Peyer's patch (tissue), 4 donors: ENCODE data around the gene MAPT. TPM values are rescaled to one million over a fixed set of nuclear protein-coding genes. Genes with fewer than 3 reads are reported as not detected.

Experiments used
- DNase-seq, 3 donors: peaks; one replicate each; pipeline ENCODE4 v3.0.0-alpha.2; 2017 to 2019
- H3K27ac ChIP-seq, 4 donors: fragments of 200-600 bp; sonication (generic); one replicate each; pipeline ENCODE4 v1.5.1; 2016 to 2019
- H3K27me3 ChIP-seq, 2 donors: fragments of 200-600 bp; sonication (generic); one replicate each; pipeline ENCODE4 v1.5.1; 2019
- H3K36me3 ChIP-seq, 3 donors: fragments of 200-600 bp; sonication (generic); one replicate each; pipeline ENCODE4 v1.5.1; 2016 to 2019
- H3K4me1 ChIP-seq, 4 donors: fragments of 200-600 bp; sonication (generic); one replicate each; pipeline ENCODE4 v1.5.1; 2016 to 2019
- H3K4me3 ChIP-seq, 4 donors: fragments of 200-600 bp; sonication (generic); 1 replicate in 3 of 4; 2 replicates in 1 of 4; pipeline ENCODE4 v1.5.1; 2016 to 2019; ENCODE audit warnings: mild to moderate bottlenecking in 1 of 4
- H3K9me3 ChIP-seq, 4 donors: fragments of 200-600 bp; sonication (generic); one replicate each; pipeline ENCODE4 v1.5.1; 2016 to 2019; ENCODE audit warnings: mild to moderate bottlenecking in 1 of 4
- POLR2A ChIP-seq, 2 donors: fragments of 450-650 bp; IDR thresholded peaks; one replicate each; pipeline ENCODE4 v1.5.1; 2017; ENCODE audit warnings: antibody characterized with exemption in 2 of 2, mild to moderate bottlenecking in 2 of 2, moderate library complexity in 2 of 2
- total RNA-seq, 4 donors: library from RNA; depleted of rRNA; stranded (reverse); fragments of >200 nt; gene quantifications; one replicate each; pipeline ENCODE4 v1.1.0, GENCODE V29; 2016
- TF ChIP-seq, protein P1 (sequence below), 6 experiments: fragments of 450-650 bp in 4 of 6; fragments of 200-600 bp in 2 of 6; sonication (generic) in 1 of 6; IDR thresholded peaks; one replicate each; pipeline ENCODE4 v1.5.1; 2017 to 2019; ENCODE audit warnings: antibody characterized with exemption in 6 of 6, mild to moderate bottlenecking in 3 of 6, moderate library complexity in 1 of 6

The MAPT gene
- total RNA-seq, 4 donors from 2014 or later, result 0.35 to 1.6 (median 0.94) TPM; not detected in 1

GRCh38 chr17:45964634-45965033 lies 70.3 kb downstream of the MAPT start:
- Histone ChIP-seq H3K36me3 (no peaks in the 10 kb centered on the region), H3K27ac (no peak overlapping the region), H3K27me3 (no peaks in the 10 kb centered on the region), H3K9me3 (no peaks in the 10 kb centered on the region), H3K4me1 (no peaks in the 10 kb centered on the region), H3K4me3 (no peak overlapping the region)
- DNase-seq, result no peak
- TF ChIP-seq, protein P1, sequence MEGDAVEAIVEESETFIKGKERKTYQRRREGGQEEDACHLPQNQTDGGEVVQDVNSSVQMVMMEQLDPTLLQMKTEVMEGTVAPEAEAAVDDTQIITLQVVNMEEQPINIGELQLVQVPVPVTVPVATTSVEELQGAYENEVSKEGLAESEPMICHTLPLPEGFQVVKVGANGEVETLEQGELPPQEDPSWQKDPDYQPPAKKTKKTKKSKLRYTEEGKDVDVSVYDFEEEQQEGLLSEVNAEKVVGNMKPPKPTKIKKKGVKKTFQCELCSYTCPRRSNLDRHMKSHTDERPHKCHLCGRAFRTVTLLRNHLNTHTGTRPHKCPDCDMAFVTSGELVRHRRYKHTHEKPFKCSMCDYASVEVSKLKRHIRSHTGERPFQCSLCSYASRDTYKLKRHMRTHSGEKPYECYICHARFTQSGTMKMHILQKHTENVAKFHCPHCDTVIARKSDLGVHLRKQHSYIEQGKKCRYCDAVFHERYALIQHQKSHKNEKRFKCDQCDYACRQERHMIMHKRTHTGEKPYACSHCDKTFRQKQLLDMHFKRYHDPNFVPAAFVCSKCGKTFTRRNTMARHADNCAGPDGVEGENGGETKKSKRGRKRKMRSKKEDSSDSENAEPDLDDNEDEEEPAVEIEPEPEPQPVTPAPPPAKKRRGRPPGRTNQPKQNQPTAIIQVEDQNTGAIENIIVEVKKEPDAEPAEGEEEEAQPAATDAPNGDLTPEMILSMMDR (IDR thresholded peaks at IDR 0.05), result no peak
- TF ChIP-seq POLR2A (IDR thresholded peaks at IDR 0.05), result no peak

DNA sequence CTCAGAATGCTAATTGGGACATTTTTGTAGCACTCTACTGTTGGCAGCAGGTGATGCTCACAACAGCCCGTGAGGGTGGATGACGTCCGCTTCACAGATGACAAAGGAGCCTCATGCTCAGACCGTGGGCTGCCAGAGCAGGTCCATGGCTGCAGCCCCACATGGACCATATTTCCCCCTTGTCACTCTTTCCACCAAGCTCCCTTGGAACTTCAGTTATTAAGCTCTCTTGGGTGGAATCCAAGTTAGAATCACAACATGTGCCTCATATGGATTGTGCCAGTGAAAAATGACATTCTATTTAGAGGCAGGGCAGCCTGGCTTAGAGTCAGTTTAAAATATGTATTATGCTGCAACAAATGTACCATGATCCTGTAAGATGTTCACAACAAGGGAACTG lies 71.5 kb downstream of the MAPT start:
- no peak for DNase-seq
- Histone ChIP-seq H3K4me1 (no peaks in the 10 kb centered on the region), H3K36me3 (no peaks in the 10 kb centered on the region), H3K4me3 (no peak overlapping the region), H3K27me3 (no peaks in the 10 kb centered on the region), H3K9me3 (no peaks in the 10 kb centered on the region), H3K27ac (no peak overlapping the region)
- TF ChIP-seq, protein P1 (IDR thresholded peaks at IDR 0.05), result no peak
- TF ChIP-seq POLR2A (IDR thresholded peaks at IDR 0.05), result no peak

GRCh38 chr17:45966606-45967280 lies 72.4 kb downstream of the MAPT start:
- Histone ChIP-seq H3K27me3 (no peaks in the 10 kb centered on the region), H3K4me3 (no peak overlapping the region), H3K36me3 (no peaks in the 10 kb centered on the region), H3K4me1 (no peaks in the 10 kb centered on the region), H3K9me3 (no peaks in the 10 kb centered on the region), H3K27ac (no peak overlapping the region)
- TF ChIP-seq, protein P1 (IDR thresholded peaks at IDR 0.05), result no peak
- no peak for TF ChIP-seq POLR2A (IDR thresholded peaks at IDR 0.05)
- no peak for DNase-seq

GRCh38 chr17:45967378-45967777 lies 73.0 kb downstream of the MAPT start:
- TF ChIP-seq, protein P1 (IDR thresholded peaks at IDR 0.05), result no peak
- TF ChIP-seq POLR2A (IDR thresholded peaks at IDR 0.05), result no peak
- no peak overlapping the region for H3K27ac ChIP-seq

GRCh38 chr17:45968732-45969131 lies 74.4 kb downstream of the MAPT start:
- Histone ChIP-seq H3K9me3 (no peaks in the 10 kb centered on the region), H3K36me3 (no peaks in the 10 kb centered on the region), H3K4me1 (no peaks in the 10 kb centered on the region), H3K4me3 (no peak overlapping the region), H3K27ac (no peak overlapping the region), H3K27me3 (no peaks in the 10 kb centered on the region)
- no peak for DNase-seq
- TF ChIP-seq POLR2A (IDR thresholded peaks at IDR 0.05), result no peak
- TF ChIP-seq, protein P1 (IDR thresholded peaks at IDR 0.05), result no peak

More at GRCh38 chr17:45967378-45967777, 73.0 kb downstream of the MAPT start:
- Histone ChIP-seq H3K4me1 (no peaks in the 10 kb centered on the region), H3K27me3 (no peaks in the 10 kb centered on the region), H3K9me3 (no peaks in the 10 kb centered on the region), H3K4me3 (no peak overlapping the region), H3K36me3 (no peaks in the 10 kb centered on the region)
- no peak for DNase-seq
